Caco-2 (cell line): Measurements from ENCODE around the gene GPR39. TPM values are rescaled to one million over a fixed set of nuclear protein-coding genes. Genes with fewer than 3 reads are reported as not detected.

Experiments used
- BruUV-seq: library from RNA; stranded (reverse); fragments of 400-500 nt; replicated peaks from 2 replicates; lab custom pipeline; 2021; lab: Mats Ljungman, UMichigan
- CTCF ChIA-PET: fragments of 300-600 bp; sonication (Branson Sonifier 250); formaldehyde crosslinking; loops from one replicate; lab custom pipeline; 2022; ENCODE audit warnings: antibody characterized with exemption; lab: Charles Lee
- POLR2A ChIA-PET: fragments of 300-600 bp; sonication (Branson Sonifier 250); formaldehyde crosslinking; loops from one replicate; lab custom pipeline; 2022; ENCODE audit warnings: antibody characterized with exemption; lab: Charles Lee
- DNase-seq, 2 experiments: peaks; one replicate each; pipeline versions ENCODE4 v3.0.0 to v3.0.0-alpha.2; 2020 to 2022
- H3K27me3 ChIP-seq: replicated peaks from 2 replicates; pipeline ENCODE4 v1.6.0; 2011; ENCODE audit warnings: low read length; ENCODE audit not compliant: control insufficient read depth, insufficient read depth
- H3K36me3 ChIP-seq: 2 replicates; pipeline ENCODE4 v1.5.1; 2011; ENCODE audit warnings: low read length; ENCODE audit not compliant: control insufficient read depth, insufficient read depth
- H3K4me1 ChIP-seq: fragments of 250-450 bp; sonication (Bioruptor Pico); 2 replicates; pipeline ENCODE4 v1.5.1; 2020; ENCODE audit warnings: mild to moderate bottlenecking
- H3K4me3 ChIP-seq: 2 replicates; pipeline ENCODE4 v1.5.1; 2011; ENCODE audit warnings: low read depth, mild to moderate bottlenecking, control low read depth, low read length
- H3K9me3 ChIP-seq: fragments of 250-450 bp; sonication (Bioruptor Pico); 2 replicates; pipeline ENCODE4 v1.5.1; 2020; ENCODE audit warnings: mild to moderate bottlenecking, moderate library complexity
- H3K27ac Mint-ChIP-seq: one replicate; pipeline ENCODE4 v1.8.0; 2022; ENCODE audit warnings: mixed read lengths; ENCODE audit not compliant: unreplicated experiment
- H3K27me3 Mint-ChIP-seq: one replicate; pipeline ENCODE4 v1.8.0; 2022; ENCODE audit warnings: mixed read lengths; ENCODE audit not compliant: insufficient read depth, unreplicated experiment
- H3K36me3 Mint-ChIP-seq: one replicate; pipeline ENCODE4 v1.8.0; 2022; ENCODE audit warnings: mild to moderate bottlenecking, mixed read lengths; ENCODE audit not compliant: insufficient read depth, unreplicated experiment
- H3K4me1 Mint-ChIP-seq: one replicate; pipeline ENCODE4 v1.8.0; 2022; ENCODE audit warnings: low read depth, mixed read lengths; ENCODE audit not compliant: unreplicated experiment
- H3K4me3 Mint-ChIP-seq: one replicate; pipeline ENCODE4 v1.8.0; 2022; ENCODE audit warnings: mild to moderate bottlenecking, moderate library complexity, mixed read lengths; ENCODE audit not compliant: unreplicated experiment
- H3K9me3 Mint-ChIP-seq: one replicate; pipeline ENCODE4 v1.8.0; 2022; ENCODE audit warnings: mixed read lengths; ENCODE audit not compliant: unreplicated experiment
- intact Hi-C: fragments of 100-400 bp; cut with micrococcal nuclease; formaldehyde crosslinking; loops from one replicate; pipeline ENCODE4 v1.10.0; 2022; ENCODE audit not compliant: unreplicated experiment
- total RNA-seq: library from RNA; stranded (reverse); gene quantifications from 2 replicates; pipeline ENCODE4 v1.2.3, GENCODE V29; 2022
- TF ChIP-seq, protein P1 (sequence below), 2 experiments: fragments of 200-600 bp in 1 of 2; IDR thresholded peaks; 1 replicate in 1 of 2; 2 replicates in 1 of 2; pipeline versions ENCODE4 v1.5.1 to v1.8.0; 2011 to 2022; ENCODE audit warnings: antibody characterized with exemption in 1 of 2, control low read depth in 1 of 2, inconsistent platforms in 1 of 2, low read depth in 1 of 2, low read length in 1 of 2, mild to moderate bottlenecking in 1 of 2, moderate library complexity in 1 of 2; ENCODE audit not compliant: insufficient read depth in 1 of 2, severe bottlenecking in 1 of 2, unreplicated experiment in 1 of 2

GPR39 gene
- total RNA-seq, 1 experiment from 2014 or later = 26.8 TPM

DNA sequence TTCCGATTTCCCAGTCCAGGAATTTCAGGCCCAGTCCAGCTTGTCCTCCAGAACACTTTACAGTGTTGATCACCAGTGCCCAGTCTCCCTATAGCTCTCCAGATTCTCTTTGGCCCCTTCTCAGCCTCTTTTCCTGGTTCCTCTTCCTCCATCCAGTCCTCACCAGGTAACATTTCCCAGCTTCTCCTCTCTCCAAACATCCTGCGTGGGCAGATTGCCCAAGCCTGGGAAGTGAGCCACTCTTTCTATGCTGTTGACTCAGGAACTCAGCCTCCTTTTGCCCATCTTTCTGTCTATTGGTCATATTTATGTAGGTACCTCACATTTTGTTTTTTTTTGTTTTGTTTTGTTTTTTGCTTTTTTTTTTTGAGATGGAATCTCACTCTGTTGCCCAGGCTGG is 144.0 kb downstream of the GPR39 start:
- Mint-ChIP-seq H3K27me3 (no peaks in the 10 kb centered on the region), H3K4me3 (no peak overlapping the region), H3K27ac (no peak overlapping the region), H3K4me1 (peaks cover 8% of the 10 kb centered on the region), H3K9me3 (no peaks in the 10 kb centered on the region), H3K36me3 (peaks cover 10% of the 10 kb centered on the region)
- no peak for DNase-seq
- Histone ChIP-seq H3K4me3 (no peak overlapping the region), H3K36me3 (no peaks in the 10 kb centered on the region), H3K27me3 (no peaks in the 10 kb centered on the region), H3K4me1 (peaks cover 5% of the 10 kb centered on the region; the same call in 1 of the 2 replicates), H3K9me3 (no peaks in the 10 kb centered on the region)
- ChIA-PET POLR2A (no interaction called here), CTCF (no interaction called here)
- BruUV-seq = no TSS peak
- intact Hi-C loops = no loop called here
- TF ChIP-seq, protein P1, sequence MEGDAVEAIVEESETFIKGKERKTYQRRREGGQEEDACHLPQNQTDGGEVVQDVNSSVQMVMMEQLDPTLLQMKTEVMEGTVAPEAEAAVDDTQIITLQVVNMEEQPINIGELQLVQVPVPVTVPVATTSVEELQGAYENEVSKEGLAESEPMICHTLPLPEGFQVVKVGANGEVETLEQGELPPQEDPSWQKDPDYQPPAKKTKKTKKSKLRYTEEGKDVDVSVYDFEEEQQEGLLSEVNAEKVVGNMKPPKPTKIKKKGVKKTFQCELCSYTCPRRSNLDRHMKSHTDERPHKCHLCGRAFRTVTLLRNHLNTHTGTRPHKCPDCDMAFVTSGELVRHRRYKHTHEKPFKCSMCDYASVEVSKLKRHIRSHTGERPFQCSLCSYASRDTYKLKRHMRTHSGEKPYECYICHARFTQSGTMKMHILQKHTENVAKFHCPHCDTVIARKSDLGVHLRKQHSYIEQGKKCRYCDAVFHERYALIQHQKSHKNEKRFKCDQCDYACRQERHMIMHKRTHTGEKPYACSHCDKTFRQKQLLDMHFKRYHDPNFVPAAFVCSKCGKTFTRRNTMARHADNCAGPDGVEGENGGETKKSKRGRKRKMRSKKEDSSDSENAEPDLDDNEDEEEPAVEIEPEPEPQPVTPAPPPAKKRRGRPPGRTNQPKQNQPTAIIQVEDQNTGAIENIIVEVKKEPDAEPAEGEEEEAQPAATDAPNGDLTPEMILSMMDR (IDR thresholded peaks at IDR 0.05; ENCODE audit: insufficient read depth in 1 of 2, low read depth in 1 of 2, low read length in 1 of 2, severe bottlenecking in 1 of 2, unreplicated experiment in 1 of 2) = no peak

DNA sequence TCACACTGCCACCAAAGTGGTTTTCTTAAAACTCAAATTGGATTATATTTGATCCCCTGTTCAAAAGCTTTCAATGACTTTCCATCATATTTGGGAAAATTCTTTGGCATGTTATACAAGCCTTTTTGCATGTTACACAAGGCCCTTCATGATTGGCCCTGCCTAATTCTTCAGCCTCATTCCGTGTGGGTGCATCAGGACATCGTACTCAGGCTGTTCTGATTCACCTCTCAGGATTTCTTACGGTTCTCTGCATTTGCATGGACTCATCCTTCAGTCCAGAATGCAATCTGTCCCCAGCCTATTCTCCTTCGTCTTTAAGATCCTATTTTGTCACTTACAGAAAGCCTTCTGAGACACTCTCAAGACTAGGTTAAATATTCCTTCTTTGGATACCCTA is 145.6 kb downstream of the GPR39 start:
- no peaks in the 10 kb centered on the region for H3K9me3 ChIP-seq
- no peak for DNase-seq
- intact Hi-C loops = loop anchor here (2.0 kb wide), 1 partner anchor 27 kb away; no protein-coding TSS in a partner anchor
- Mint-ChIP-seq H3K36me3 (peaks cover 10% of the 10 kb centered on the region), H3K27me3 (no peaks in the 10 kb centered on the region), H3K27ac (no peak overlapping the region), H3K4me3 (no peak overlapping the region), H3K9me3 (no peaks in the 10 kb centered on the region), H3K4me1 (peaks cover 8% of the 10 kb centered on the region)
- H3K36me3 ChIP-seq = no peaks in the 10 kb centered on the region
- no peaks in the 10 kb centered on the region for H3K27me3 ChIP-seq
- BruUV-seq = no TSS peak
- ChIA-PET CTCF (no interaction called here), POLR2A (no interaction called here)
- TF ChIP-seq, protein P1 (IDR thresholded peaks at IDR 0.05; ENCODE audit: insufficient read depth in 1 of 2, low read depth in 1 of 2, low read length in 1 of 2, severe bottlenecking in 1 of 2, unreplicated experiment in 1 of 2) = no peak
- peaks cover 5% of the 10 kb centered on the region; the same call in 1 of the 2 replicates for H3K4me1 ChIP-seq
- no peak overlapping the region for H3K4me3 ChIP-seq

DNA sequence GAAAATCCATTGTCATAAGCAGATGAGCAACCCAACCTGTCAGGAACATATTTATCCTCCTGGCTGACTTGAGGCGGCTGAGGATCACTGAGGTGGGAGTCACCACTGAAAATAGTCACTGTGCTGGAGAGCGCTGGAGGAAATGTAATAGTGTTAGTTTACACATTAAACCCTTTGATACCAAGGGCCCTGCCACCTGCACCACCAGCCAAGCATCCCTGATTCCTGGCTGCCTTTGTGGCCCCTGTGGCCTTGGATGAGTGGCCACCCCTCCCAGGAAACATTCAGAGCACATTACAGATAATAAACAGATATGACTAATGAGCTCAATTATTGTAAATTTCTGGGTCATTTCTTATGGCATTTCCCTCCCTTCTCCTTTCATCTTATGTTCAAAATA is 147.5 kb downstream of the GPR39 start:
- H3K36me3 ChIP-seq = no peaks in the 10 kb centered on the region
- CTCF ChIA-PET = no interaction called here
- Mint-ChIP-seq H3K27me3 (no peaks in the 10 kb centered on the region), H3K27ac (no peak overlapping the region), H3K4me3 (no peak overlapping the region), H3K9me3 (no peaks in the 10 kb centered on the region), H3K36me3 (peaks cover 10% of the 10 kb centered on the region), H3K4me1 (peaks cover 8% of the 10 kb centered on the region)
- H3K4me1 ChIP-seq = peaks cover 5% of the 10 kb centered on the region; the same call in 1 of the 2 replicates
- H3K4me3 ChIP-seq = no peak overlapping the region
- BruUV-seq = no TSS peak
- TF ChIP-seq, protein P1 (IDR thresholded peaks at IDR 0.05; ENCODE audit: insufficient read depth in 1 of 2, low read depth in 1 of 2, low read length in 1 of 2, severe bottlenecking in 1 of 2, unreplicated experiment in 1 of 2) = no peak
- no peaks in the 10 kb centered on the region for H3K9me3 ChIP-seq
- H3K27me3 ChIP-seq = no peaks in the 10 kb centered on the region
- POLR2A ChIA-PET = no interaction called here
- intact Hi-C loops = no loop called here
- no peak for DNase-seq
